GM18873 (cell line): ENCODE results near the gene NOL6.
A peak's percentile ranks its signal among the peaks of the same experiment; 100 is the strongest.
"Not testable (repeated sequence)": the region's sequence is repeated elsewhere in the genome, so short reads cannot be mapped to it uniquely, and the experiment has no call there.

Source experiments
- ATAC-seq: cut with Tn5 transposase; IDR thresholded peaks from one replicate; pipeline ENCODE4 v1.9.1; 2021; ENCODE audit warnings: mild to moderate bottlenecking, moderate library complexity, moderate number of reproducible peaks; ENCODE audit not compliant: unreplicated experiment, low FRiP score

The NOL6 gene

DNA sequence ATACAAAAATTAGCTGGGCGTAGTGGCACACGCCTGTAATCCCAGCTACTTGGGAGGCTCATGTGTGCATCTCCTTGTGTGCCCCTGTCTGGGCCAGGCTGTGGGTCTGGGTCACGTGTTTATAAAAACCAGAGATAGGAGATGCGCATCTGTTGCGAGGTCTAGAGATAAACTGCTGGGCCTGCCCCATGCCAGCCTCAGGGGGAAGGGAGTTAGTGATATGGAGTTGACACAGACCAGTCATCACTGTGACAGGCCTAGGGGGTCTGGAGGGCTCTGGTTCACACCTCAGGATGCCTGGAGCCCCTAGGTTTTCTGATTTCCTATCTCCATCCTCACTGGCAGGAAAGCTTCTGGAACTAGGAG, 19.1 kb downstream of the NOL6 start:
- ATAC-seq: not testable (repeated sequence)

- no peak for ATAC-seq
Measured at GRCh38 chr9:33453999-33454660, 19.6 kb downstream of the NOL6 start.

DNA sequence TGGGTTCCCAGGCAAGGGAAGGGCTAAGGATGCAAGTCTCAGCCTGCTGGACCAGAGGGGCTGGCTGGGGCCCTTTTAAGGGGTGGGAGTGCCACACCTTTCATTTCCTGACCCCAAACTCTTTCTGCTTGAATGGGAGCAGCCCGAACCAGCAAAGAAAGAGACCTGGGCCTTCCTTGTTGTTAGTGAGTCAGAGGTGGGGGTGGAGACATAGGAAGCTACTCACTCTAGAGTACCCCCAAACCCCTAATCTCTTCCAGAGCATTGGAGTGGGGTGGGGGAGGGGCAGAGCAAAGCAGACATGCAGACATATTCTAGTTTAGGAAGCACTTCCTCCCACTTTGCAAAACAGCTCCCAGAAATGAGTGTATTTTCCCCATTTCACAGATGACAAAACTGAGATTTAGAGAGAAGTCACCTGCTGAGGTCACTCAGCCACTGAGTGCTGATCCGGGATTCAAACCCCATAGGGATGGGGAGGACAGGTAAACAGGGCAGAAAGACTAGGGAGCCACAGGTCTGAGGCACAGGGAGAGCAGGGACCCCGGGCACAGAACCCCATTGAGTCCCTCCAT, 20.4 kb downstream of the NOL6 start:
- no peak for ATAC-seq

DNA sequence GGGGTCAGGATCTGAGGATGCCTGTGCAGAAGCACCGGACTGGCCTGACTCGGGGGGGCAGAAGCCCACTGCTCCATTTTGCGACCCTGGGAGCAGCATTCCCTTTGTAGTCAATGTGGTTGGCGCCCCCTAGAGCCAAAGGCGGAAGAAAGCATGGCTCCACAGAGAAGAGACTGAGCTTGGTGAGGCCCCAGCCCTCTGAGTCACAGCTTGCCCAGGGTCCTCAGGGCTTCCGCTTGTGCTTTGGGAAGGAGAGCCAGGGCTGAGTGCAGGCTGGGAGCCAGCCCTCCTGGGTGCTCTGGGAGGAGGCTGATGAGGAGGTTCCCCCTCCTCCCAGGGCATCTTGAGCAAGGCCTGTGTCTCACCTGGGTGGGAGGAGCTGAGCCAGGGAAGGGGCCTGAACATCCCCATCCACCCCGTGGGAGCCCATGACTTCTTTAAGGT, 20.9 kb downstream of the NOL6 start:
- no peak for ATAC-seq

GRCh38 chr9:33450621-33451146, 23.0 kb downstream of the NOL6 start:
- ATAC-seq: no peak

DNA sequence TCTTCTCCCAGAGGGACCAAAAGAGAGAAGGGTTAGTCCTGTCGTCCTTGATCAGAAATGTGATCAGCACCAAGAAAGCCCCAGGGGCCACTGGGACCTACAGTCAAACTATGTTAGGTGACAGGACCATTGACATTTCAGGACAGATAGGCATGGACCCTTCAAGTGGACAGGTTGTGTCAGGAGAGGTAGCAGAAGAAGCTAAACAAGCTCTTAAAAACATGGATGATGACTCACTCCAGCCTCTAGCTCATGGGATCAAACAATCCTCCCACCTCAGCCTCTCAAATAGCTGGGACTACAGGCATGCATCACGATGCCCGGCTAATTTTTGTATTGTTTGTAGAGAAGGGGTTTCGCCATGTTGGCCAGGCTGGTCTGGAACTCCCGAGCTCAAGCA, 24.0 kb downstream of the NOL6 start:
- no peak for ATAC-seq

- ATAC-seq: no peak
Measured at GRCh38 chr9:33447799-33448553, 25.7 kb downstream of the NOL6 start.

GRCh38 chr9:33446946-33447798, 26.6 kb downstream of the NOL6 start, which contains the start of gene AQP3:
Gene AQP3, minus strand, starts transcription at chr9:33447593. Its CDS starts 63 bp downstream, at chr9:33447530.
- ATAC-seq: no peak

DNA sequence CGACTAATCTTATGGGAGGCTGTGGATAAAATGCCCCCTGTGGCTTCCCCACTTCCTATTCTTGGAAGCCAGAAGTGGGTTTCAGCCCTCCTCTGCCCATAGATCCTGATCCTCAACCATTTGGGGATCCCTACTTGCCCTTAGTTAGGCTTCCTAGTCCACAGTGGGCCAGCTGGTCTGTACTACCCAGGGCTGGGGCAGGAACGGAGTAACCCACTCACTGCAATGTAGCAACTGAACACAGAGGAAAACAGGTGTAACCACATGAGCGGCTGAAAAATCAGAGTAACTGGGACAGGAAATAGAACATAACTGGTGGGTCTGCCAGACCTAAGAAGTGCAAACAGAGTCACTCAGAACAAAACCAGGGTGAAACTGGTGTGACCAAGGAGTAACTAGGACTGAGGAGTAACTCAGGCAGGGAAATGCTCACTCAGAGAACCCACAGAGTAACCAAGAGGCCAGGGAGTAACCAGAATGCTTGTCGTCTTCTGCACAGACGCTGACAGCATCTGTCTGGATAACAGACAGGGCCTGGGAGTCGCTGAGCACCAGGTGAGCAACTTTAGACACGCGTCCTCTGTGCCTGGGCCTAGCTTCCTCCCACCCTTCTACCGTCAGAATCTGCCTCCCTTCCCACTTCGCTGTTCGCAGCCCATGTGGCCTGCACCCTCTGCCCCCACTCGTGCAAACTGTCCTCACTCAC, 27.3 kb downstream of the NOL6 start:
- peak; percentile 95 for ATAC-seq

DNA sequence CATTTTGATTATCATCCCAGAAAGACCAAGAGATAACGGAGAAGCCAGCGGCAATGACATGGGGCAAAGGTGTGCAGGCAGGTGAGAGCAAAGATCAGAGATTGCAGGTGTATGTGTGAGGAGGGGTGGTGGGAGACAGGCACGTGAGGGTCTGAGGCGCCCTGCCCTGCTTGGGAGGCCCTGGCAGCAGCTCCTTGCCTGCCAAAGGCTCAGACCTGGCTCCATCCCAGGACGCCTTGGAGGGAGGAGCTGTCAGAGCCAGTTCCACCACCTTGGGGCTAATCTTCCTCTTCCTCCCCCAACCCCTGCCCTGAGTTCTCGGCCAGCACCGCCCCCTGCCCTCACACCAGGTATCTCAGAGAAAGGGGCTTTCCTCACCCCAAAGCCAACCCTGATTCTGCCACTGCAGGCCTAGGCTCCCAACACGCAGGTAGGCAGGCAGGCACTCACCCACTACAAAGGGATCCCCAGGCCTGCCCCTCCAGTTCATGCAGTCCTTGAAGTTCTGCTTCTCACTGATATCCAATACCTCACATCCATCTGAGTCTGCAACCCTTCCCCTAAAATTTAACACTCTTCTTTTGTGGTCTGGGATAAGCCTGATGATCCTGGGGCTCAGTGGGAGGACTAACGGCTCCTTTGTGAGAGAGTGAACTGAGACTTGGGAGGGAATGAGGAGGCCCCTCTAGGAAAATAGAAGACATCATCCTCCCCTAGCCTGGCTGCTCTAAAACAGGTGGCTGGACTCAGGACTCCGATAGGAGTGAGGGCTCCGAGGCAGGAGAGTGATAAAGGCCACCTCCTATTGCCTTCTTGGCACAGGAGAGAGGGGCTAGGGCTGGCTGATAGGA, 28.1 kb downstream of the NOL6 start:
- no peak for ATAC-seq

DNA sequence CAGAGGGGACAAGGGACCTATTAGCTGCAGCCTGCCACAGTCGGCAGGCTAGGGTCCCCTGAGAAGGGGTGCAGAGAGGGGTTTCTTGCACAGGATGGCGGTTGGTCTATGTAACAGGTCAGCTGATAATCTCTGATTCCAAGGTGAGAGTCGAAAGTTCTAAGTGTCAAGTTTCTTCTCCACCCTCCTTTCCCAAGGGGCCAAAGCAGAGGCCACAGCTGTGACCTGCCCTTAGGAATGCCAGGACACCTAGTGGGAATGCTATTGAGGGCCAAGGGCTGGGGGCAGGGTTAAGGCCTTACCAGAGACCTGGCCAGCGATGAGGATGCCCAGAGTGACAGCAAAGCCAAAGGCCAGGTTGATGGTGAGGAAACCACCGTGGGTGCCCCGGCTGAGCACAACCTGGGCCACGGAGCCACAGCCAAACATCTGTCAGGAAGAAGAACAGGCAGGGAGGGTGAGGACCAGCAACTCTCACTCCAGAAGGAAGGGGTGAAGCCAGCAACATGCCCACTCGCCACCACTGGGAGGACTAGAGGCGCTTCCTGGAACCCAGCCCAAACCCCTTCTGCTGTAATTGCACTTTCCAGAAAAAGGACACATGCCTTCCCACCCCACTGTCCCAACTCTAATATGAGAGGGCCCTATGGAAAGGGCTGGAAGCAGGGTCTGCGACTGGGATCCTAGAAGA, 30.1 kb downstream of the NOL6 start:
- ATAC-seq: no peak

- ATAC-seq: no peak
Measured at GRCh38 chr9:33443047-33443446, 30.7 kb downstream of the NOL6 start.

DNA sequence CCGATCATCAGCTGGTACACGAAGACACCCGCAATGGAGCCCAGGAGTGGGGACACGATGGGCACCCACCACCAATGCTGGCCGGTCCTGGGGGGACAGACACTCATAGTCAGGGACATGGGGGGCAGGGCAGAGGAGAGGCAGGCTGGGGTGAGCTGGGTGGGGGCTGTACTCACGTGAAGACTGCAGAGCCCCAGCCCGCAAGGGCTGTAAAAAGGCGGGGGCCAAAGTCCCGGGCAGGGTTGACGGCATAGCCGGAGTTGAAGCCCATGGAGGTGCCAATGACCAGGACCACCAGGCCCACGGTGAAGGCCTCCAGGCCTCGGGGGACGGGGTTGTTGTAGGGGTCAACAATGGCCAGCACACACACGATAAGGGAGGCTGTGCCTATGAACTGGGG, 31.6 kb downstream of the NOL6 start:
- no peak for ATAC-seq

DNA sequence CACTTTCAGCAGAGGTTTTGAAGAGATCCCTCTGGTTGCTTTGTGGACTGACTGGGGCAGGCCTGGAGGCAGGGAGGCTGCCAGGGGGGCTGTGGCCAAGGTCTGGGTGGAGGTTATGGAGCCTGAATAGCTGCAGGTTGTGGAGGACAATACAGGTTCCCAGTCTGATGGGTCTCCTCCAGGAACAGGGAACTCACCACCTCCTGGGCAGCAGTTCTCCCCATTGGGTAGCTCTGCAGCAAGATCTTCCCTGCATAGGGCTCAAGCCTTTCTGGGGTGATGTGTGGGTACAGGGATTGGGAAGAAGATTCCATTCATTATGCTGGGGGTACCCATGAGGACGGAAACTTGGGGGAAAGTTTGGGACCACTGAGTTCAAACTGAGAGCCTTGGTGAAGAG, 33.1 kb downstream of the NOL6 start:
- no peak for ATAC-seq

DNA sequence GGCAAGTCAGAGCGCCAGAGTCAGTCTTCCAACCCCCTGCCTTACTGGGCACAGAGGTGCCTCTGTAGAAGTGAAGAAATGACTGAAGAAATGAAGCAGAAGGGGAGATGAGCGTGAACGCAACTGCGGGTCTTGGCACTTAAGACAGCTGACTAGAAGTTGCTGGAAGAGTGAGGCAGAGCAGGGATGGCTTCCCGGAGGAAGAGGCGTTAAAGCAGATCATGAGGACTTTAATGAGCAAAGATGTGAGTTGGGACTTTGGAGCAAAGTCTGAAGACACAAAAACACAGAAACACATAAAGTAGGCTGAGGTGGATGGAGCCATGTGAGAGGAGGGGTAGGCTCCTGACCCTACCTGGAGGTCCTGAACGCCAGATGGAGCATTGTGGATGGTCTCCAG, 33.5 kb downstream of the NOL6 start:
- ATAC-seq: no peak

DNA sequence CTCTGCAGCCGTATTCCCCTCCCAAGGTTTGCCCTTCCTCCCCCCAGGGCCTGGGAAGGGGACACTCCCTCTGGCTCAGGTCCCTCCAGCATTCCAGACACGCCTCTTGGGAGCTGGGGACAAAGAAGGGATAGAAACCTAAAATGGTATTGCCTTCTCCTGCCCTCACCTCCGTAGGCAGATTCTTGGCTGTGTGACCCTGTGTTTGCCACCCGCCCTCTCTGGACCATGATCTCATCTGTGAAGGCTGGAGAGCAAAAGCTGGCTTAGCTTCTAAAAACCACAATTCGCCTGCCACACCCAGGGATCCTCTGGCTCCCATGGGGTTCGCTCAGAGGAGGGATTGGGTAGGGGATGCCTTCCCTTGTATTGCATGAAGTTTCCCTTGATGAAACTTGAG, 34.0 kb downstream of the NOL6 start:
- ATAC-seq: no peak

DNA sequence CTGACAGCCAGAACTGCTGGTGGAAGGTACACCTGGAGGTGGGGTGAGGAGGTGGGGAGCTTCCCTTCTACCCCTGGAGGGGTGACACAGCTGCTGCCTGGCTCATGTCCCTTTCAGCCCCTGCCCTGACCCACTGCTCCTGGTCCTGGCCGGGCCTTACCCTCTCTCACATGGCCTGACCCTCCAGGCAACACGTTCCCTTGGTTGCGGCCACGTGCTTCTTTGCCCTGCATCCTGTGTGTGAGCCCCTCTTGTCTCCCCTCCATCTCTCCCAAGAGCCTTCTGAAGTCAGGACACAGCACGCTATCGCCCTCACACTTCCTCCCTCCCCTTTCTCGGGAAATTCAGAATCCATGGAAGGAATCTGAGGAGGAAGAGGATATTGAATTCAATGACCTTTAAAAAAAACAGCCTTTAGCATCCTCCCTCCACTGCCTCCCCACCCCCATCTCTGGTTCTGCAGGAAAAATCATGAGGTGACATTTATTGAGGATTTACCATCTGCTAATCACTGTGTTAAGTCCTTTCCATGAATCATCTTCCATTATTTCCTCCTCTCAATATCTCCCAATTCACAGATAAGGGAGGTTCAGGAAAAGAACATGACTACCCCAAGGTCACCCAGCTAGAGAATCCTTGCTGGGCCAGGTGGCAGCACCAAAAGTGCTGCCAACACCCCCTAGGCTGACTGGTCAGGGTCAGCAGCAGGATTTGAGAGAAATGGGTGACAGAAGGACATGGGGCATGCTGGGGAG, 34.6 kb downstream of the NOL6 start:
- ATAC-seq: no peak

DNA sequence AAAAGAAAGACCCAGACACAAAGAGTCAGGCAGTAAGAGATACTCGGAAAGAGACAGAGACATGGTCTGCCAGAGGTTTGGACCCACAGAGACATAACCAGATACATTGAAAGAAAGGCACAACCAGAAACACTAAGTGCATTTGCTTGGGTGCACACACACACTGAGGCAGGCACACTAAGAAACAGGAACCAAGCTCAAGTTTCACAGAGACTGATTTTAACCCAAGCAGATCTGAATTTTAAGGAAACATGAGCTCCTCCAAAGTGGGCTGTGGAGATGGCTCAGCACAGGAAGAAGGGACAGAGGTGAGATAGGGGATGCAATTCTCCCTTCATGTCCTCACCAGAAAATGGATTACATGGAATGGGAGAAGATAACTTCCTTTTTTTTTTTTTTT, 35.8 kb downstream of the NOL6 start:
- no peak for ATAC-seq
